Measurements from ENCODE around the gene ELF2.

- TF ChIP-seq, protein P1, sequence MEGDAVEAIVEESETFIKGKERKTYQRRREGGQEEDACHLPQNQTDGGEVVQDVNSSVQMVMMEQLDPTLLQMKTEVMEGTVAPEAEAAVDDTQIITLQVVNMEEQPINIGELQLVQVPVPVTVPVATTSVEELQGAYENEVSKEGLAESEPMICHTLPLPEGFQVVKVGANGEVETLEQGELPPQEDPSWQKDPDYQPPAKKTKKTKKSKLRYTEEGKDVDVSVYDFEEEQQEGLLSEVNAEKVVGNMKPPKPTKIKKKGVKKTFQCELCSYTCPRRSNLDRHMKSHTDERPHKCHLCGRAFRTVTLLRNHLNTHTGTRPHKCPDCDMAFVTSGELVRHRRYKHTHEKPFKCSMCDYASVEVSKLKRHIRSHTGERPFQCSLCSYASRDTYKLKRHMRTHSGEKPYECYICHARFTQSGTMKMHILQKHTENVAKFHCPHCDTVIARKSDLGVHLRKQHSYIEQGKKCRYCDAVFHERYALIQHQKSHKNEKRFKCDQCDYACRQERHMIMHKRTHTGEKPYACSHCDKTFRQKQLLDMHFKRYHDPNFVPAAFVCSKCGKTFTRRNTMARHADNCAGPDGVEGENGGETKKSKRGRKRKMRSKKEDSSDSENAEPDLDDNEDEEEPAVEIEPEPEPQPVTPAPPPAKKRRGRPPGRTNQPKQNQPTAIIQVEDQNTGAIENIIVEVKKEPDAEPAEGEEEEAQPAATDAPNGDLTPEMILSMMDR (IDR thresholded peaks at IDR 0.05; ENCODE audit: low read depth, low read length) = no peak
- no peak for TF ChIP-seq POLR2A (IDR thresholded peaks at IDR 0.05; ENCODE audit: extremely low read depth, insufficient read length)
Measured at GRCh38 chr4:139077567-139078355, 99.3 kb downstream of the ELF2 start.
